ENCODE measurements around the gene FGF1. TPM values are rescaled to one million over a fixed set of nuclear protein-coding genes. Genes with fewer than 3 reads are reported as not detected.

The FGF1 gene
- total and polyA plus RNA-seq, 2 donors (not counting 3 experiments of a cell fraction or from before 2014, with no cell fraction given): not detected

DNA sequence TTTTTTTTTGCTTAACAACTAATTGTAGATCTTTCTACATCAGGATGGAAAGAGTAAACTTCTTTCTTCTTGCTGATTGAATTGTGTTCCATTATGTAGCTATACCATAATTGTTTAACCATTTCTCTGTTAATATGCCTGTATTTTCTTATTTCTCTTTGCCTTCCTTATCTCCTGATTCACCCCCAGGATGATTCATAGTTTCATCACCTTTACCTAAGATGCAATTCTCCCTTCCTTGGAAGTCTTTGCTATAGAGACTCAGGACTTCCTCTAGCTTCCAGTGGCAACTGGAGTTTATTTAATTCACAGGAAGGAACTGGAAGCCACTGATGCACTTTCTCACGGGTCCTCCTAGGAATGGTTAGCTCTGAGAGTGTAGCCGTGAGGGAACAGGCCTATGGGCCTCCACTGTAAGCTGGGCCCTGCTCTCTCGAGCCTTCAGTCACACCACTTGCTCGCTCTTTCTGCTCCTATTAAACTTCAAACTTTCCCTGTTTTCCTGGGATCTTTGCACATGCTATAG lies 83.1 kb downstream of the FGF1 start:
- H3K79me2 ChIP-seq (ENCODE audit: control insufficient read depth, insufficient read depth, low read length): no peaks in the 10 kb centered on the region
- H3K9ac ChIP-seq (replicated peaks; ENCODE audit: extremely low read depth, insufficient read depth, low read length): no peak overlapping the region
- DNase-seq (ENCODE audit: low read depth, low spot score) (peak; percentile 24), FAIRE-seq (peak; percentile 53)
- dilution Hi-C loops (cut with MboI; ENCODE audit: extremely low pct_ligation_motif_present, low sequenced_read_pairs): no loop called here
- intact Hi-C loops (cut with micrococcal nuclease): no loop called here
- no peaks in the 10 kb centered on the region for H4K20me1 ChIP-seq (replicated peaks; ENCODE audit: control insufficient read depth, extremely low read depth, insufficient read depth, low read length)
- H3K4me3 ChIP-seq (replicated peaks in 1 of 3; ENCODE audit: insufficient read depth in 1 of 3, low read depth in 1 of 3, low read length in 3 of 3): no peak overlapping the region
- no peak overlapping the region for H3K4me2 ChIP-seq (ENCODE audit: insufficient read depth, low read length)
- H3K36me3 ChIP-seq (ENCODE audit: control insufficient read depth in 2 of 2, extremely low read depth in 1 of 2, insufficient read depth in 2 of 2, low read length in 2 of 2): no peaks in the 10 kb centered on the region
- no peak for TF ChIP-seq JUN (IDR thresholded peaks at IDR 0.05; ENCODE audit: borderline replicate concordance, insufficient read depth, insufficient read length, low read depth)
- TF ChIP-seq FOS (IDR thresholded peaks at IDR 0.05; ENCODE audit: borderline replicate concordance, insufficient read depth, low read length): peak; percentile 38
- BruUV-seq (replicated peaks): no TSS peak
- no peak overlapping the region for H3K27ac ChIP-seq (ENCODE audit: insufficient read depth, low read depth, low read length)
- CTCF ChIA-PET: interaction anchor here (0.8 to 2.3 kb wide), 7 partner anchors 8 to 110 kb away, joined by 3 to 15 read pairs (median 4); no protein-coding TSS in a partner anchor
- peaks cover 2 to 17% of the 10 kb centered on the region in 2 experiments for H3K27me3 ChIP-seq (ENCODE audit: control insufficient read depth in 2 of 2, insufficient read depth in 2 of 2, low read length in 2 of 2)
- H3K4me1 ChIP-seq (ENCODE audit: control insufficient read depth, extremely low read depth, insufficient read depth, low read length): peaks cover 25% of the 10 kb centered on the region
- POLR2A ChIA-PET: interaction anchor here (0.6 kb wide), 1 partner anchor 287 kb away, joined by 3 read pairs; no protein-coding TSS in a partner anchor
- H3K9me1 ChIP-seq (replicated peaks; ENCODE audit: control insufficient read depth, extremely low read depth, insufficient read depth, low read length): no peaks in the 10 kb centered on the region
- no peaks in the 10 kb centered on the region for H3K9me3 ChIP-seq (replicated peaks; ENCODE audit: control insufficient read depth, insufficient read depth, low read length)
- H2AFZ ChIP-seq (ENCODE audit: low read depth, low read length): no peak overlapping the region

DNA sequence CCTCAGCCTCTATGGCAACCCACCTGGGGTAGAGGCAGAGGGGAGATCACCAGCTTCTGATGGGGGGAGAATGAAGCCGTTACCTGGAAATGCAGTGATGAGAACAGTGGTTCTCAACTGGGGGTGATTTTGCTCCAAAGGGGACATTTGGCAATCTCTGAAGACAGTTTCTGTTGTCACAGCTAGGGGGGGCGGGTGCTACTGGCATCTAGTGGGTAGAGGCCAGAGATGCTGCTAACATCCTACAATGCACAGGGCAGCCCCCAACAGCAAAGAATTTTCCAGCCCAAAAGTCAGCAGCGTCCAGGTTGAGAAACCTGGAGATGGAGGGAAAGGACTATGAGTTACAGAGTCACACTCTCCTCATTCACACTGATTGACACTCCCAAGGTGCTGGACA lies 84.5 kb downstream of the FGF1 start:
- H3K27ac ChIP-seq (ENCODE audit: insufficient read depth, low read depth, low read length): no peak overlapping the region
- H3K4me1 ChIP-seq (ENCODE audit: control insufficient read depth, extremely low read depth, insufficient read depth, low read length): peaks cover 29% of the 10 kb centered on the region
- H2AFZ ChIP-seq (ENCODE audit: low read depth, low read length): no peak overlapping the region
- no TSS peak for BruUV-seq (replicated peaks)
- H3K9me1 ChIP-seq (replicated peaks; ENCODE audit: control insufficient read depth, extremely low read depth, insufficient read depth, low read length): no peaks in the 10 kb centered on the region
- ChIA-PET POLR2A (no interaction called here), CTCF (interaction anchor here (1.4 to 3.2 kb wide), 9 partner anchors 9 to 112 kb away, joined by 4 to 21 read pairs (median 9); no protein-coding TSS in a partner anchor)
- H3K9me3 ChIP-seq (replicated peaks; ENCODE audit: control insufficient read depth, insufficient read depth, low read length): no peaks in the 10 kb centered on the region
- H3K4me3 ChIP-seq (replicated peaks in 1 of 3; ENCODE audit: insufficient read depth in 1 of 3, low read depth in 1 of 3, low read length in 3 of 3): no peak overlapping the region
- dilution Hi-C loops (cut with MboI; ENCODE audit: extremely low pct_ligation_motif_present, low sequenced_read_pairs): no loop called here
- H3K36me3 ChIP-seq (ENCODE audit: control insufficient read depth in 2 of 2, extremely low read depth in 1 of 2, insufficient read depth in 2 of 2, low read length in 2 of 2): no peaks in the 10 kb centered on the region
- no peak for FAIRE-seq
- no peak for DNase-seq (ENCODE audit: low read depth, low spot score)
- H3K4me2 ChIP-seq (ENCODE audit: insufficient read depth, low read length): no peak overlapping the region
- TF ChIP-seq JUN (IDR thresholded peaks at IDR 0.05; ENCODE audit: borderline replicate concordance, insufficient read depth, insufficient read length, low read depth): no peak
- TF ChIP-seq, protein P1, sequence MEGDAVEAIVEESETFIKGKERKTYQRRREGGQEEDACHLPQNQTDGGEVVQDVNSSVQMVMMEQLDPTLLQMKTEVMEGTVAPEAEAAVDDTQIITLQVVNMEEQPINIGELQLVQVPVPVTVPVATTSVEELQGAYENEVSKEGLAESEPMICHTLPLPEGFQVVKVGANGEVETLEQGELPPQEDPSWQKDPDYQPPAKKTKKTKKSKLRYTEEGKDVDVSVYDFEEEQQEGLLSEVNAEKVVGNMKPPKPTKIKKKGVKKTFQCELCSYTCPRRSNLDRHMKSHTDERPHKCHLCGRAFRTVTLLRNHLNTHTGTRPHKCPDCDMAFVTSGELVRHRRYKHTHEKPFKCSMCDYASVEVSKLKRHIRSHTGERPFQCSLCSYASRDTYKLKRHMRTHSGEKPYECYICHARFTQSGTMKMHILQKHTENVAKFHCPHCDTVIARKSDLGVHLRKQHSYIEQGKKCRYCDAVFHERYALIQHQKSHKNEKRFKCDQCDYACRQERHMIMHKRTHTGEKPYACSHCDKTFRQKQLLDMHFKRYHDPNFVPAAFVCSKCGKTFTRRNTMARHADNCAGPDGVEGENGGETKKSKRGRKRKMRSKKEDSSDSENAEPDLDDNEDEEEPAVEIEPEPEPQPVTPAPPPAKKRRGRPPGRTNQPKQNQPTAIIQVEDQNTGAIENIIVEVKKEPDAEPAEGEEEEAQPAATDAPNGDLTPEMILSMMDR (IDR thresholded peaks at IDR 0.05; ENCODE audit: extremely low read depth in 1 of 2, insufficient read depth in 1 of 2, low read depth in 1 of 2, low read length in 2 of 2): peak in 1 of 2 donors; percentile 17
- peaks cover 0 to 10% of the 10 kb centered on the region in 2 experiments for H3K27me3 ChIP-seq (ENCODE audit: control insufficient read depth in 2 of 2, insufficient read depth in 2 of 2, low read length in 2 of 2)
- H3K79me2 ChIP-seq (ENCODE audit: control insufficient read depth, insufficient read depth, low read length): no peaks in the 10 kb centered on the region
- intact Hi-C loops (cut with micrococcal nuclease): no loop called here
- H4K20me1 ChIP-seq (replicated peaks; ENCODE audit: control insufficient read depth, extremely low read depth, insufficient read depth, low read length): no peaks in the 10 kb centered on the region
- no peak overlapping the region for H3K9ac ChIP-seq (replicated peaks; ENCODE audit: extremely low read depth, insufficient read depth, low read length)

All from endothelial cell of umbilical vein (primary cell).